ENCODE results near the gene PTPRT.

Gene PTPRT

DNA sequence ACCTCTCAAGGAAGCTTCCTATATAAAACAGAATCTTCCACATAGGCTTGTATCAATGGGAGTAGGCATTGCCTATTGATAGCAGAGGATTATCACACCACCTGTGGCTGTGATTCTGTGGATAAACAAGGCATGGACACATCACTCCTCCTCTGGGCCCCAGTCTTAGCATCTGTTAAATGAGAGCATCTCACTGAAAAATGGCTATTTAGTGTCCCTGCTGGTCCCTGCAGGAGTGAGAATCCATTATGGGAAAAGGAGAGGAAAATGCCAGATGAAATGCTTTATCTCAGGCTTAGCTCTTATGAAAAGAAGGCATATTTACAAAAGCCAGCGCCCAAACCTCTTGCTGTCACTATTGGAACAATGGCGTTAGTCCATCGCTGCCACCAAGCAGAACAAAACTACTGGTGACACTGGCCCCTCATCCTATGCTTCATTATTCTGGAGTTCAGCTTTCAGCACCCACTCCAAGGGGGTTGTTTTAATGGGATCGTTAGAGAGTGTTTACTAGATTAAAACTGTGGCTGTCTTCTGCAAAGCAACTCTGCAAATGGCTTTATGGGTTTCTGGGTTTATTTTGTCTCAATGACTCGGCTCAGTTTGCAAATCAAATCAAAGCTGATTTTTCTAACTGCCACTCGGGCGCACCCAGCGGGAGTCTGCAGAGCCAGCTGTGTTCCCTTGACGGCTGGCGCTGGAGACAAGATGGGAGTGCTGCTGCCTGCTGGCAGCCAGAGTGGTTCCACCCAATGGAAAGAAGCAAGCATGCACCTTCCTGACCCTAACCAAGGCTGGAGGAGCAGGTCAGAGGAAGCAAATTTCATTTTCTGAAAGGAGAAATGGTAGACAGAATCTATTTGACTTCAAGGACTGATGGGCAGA lies 912.7 kb downstream of the PTPRT start:
- no peaks in the 10 kb centered on the region for H3K36me3 ChIP-seq (ENCODE audit: control insufficient read depth, insufficient read depth, low read length)
- no peak overlapping the region for H3K4me3 ChIP-seq (ENCODE audit: extremely low read depth, insufficient read depth, low read length, poor library complexity, severe bottlenecking)
- H3K9me3 ChIP-seq (ENCODE audit: control insufficient read depth, low read length), result no peaks in the 10 kb centered on the region
- no peaks in the 10 kb centered on the region for H3K4me1 ChIP-seq (ENCODE audit: control insufficient read depth, insufficient read depth, low read length, poor library complexity, severe bottlenecking)
- H3K27ac ChIP-seq (ENCODE audit: low read depth, low read length, severe bottlenecking), result no peak overlapping the region
- WGBS, 2 experiments (ENCODE audit: insufficient coverage in 2 of 2), result 55 to 72% methylated on average over 8 to 9 of the region's 10 CpGs

DNA sequence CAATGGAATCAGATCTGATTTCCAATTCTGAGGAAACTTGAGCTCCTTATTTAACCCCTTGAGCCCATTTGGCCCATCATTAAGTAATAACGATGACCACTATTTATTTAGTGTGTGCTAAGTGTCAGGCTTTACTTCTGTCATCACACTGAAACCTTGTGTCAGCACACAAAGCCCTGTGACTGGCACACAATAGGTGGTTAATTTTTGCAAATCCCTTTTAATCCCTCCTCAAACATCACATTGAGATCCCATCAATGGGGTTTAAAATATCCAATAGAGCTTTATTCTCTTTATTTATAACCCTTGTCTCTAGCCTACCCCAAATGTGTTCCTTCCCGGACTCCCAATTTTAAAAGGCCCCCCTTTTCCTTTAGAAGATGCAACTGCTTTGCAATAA lies 914.7 kb downstream of the PTPRT start:
- H3K4me1 ChIP-seq (ENCODE audit: control insufficient read depth, insufficient read depth, low read length, poor library complexity, severe bottlenecking), result no peaks in the 10 kb centered on the region
- WGBS, 2 experiments (ENCODE audit: insufficient coverage in 2 of 2), result 93% methylated on average over 2 of the region's 2 CpGs; no CpG with 5 or more reads in 1 of the 2 experiments
- no peaks in the 10 kb centered on the region for H3K36me3 ChIP-seq (ENCODE audit: control insufficient read depth, insufficient read depth, low read length)
- no peaks in the 10 kb centered on the region for H3K9me3 ChIP-seq (ENCODE audit: control insufficient read depth, low read length)
- H3K4me3 ChIP-seq (ENCODE audit: extremely low read depth, insufficient read depth, low read length, poor library complexity, severe bottlenecking), result no peak overlapping the region
- no peak overlapping the region for H3K27ac ChIP-seq (ENCODE audit: low read depth, low read length, severe bottlenecking)

DNA sequence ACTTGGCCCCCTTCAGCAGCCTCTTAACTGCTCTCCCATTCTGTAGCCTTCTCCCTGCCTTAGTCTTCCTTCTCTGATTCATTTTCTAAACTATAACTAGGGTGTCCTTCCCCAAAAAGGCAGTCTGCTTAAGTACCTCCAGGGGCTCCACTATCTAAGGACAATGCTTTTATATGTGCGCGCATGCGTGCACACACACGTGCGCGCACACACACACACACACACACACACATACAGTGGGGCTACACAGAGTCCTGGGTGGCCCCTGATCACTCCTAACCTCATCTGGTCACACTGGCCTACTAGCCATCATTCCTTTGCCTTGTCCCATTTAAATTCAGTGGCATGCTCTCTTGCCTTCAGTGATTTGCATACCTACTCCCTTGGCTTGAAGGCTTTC lies 917.2 kb downstream of the PTPRT start:
- Histone ChIP-seq H3K27ac (ENCODE audit: low read depth, low read length, severe bottlenecking) (no peak overlapping the region), H3K9me3 (ENCODE audit: control insufficient read depth, low read length) (no peaks in the 10 kb centered on the region), H3K4me3 (ENCODE audit: extremely low read depth, insufficient read depth, low read length, poor library complexity, severe bottlenecking) (no peak overlapping the region), H3K4me1 (ENCODE audit: control insufficient read depth, insufficient read depth, low read length, poor library complexity, severe bottlenecking) (no peaks in the 10 kb centered on the region), H3K36me3 (ENCODE audit: control insufficient read depth, insufficient read depth, low read length) (no peaks in the 10 kb centered on the region)
- 86 to 93% methylated on average over 6 of the region's 6 CpGs for WGBS, 2 experiments (ENCODE audit: insufficient coverage in 2 of 2)

DNA sequence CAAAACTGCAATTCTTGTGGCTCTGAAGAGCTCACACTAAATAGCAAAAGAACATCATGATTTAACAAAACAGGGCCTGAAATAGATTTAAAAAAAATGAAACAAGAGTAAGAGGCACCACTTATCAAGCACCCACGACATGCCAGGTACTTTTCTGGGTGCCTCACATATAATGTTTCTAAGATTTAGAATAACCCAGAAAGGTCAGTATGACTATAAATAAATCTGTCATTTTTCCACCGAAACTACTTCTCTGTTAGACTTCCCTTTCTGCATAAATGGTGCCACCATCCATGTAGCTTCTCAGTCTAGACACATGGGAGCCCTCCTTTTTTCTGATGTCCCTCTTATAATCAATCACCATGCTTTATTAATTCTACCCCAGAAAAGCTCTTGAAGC lies 919.2 kb downstream of the PTPRT start:
- Histone ChIP-seq H3K4me3 (ENCODE audit: extremely low read depth, insufficient read depth, low read length, poor library complexity, severe bottlenecking) (no peak overlapping the region), H3K4me1 (ENCODE audit: control insufficient read depth, insufficient read depth, low read length, poor library complexity, severe bottlenecking) (no peaks in the 10 kb centered on the region), H3K27ac (ENCODE audit: low read depth, low read length, severe bottlenecking) (no peak overlapping the region), H3K36me3 (ENCODE audit: control insufficient read depth, insufficient read depth, low read length) (no peaks in the 10 kb centered on the region), H3K9me3 (ENCODE audit: control insufficient read depth, low read length) (no peaks in the 10 kb centered on the region)
- whole genome bisulfite sequencing, 2 experiments (ENCODE audit: insufficient coverage in 2 of 2), result 80% methylated on average over 2 of the region's 2 CpGs; no CpG with 5 or more reads in 1 of the 2 experiments

DNA sequence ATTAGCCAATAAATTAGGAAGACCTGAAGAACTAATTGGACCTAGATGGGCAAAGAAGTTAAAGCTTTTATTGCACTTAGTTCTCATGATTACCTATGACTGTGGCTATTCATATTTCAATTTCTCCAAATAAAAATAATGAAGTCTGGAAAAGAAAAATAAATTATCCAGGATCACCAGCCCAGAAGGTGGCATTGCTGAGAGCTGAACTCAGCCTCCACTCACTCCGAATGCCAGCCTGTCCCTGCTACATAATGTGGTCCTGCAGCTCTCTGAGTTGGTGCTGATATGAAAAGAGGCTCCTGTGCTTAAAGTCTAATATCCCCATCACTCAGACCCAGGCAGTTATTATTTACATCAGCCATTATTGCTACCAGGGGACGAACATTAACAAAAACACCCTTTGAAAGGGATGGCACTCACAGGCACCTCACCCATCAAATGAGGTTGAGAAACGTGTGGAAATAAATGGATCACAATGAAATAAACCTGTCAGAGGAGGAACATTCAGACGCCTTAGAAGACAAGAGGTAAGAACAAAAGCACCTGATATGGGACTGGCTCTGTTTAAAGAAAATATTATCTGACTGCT lies 921.8 kb downstream of the PTPRT start:
- WGBS, 2 experiments (ENCODE audit: insufficient coverage in 2 of 2), result 73 to 80% methylated on average over 2 of the region's 4 CpGs
- H3K4me1 ChIP-seq (ENCODE audit: control insufficient read depth, insufficient read depth, low read length, poor library complexity, severe bottlenecking), result no peaks in the 10 kb centered on the region

DNA sequence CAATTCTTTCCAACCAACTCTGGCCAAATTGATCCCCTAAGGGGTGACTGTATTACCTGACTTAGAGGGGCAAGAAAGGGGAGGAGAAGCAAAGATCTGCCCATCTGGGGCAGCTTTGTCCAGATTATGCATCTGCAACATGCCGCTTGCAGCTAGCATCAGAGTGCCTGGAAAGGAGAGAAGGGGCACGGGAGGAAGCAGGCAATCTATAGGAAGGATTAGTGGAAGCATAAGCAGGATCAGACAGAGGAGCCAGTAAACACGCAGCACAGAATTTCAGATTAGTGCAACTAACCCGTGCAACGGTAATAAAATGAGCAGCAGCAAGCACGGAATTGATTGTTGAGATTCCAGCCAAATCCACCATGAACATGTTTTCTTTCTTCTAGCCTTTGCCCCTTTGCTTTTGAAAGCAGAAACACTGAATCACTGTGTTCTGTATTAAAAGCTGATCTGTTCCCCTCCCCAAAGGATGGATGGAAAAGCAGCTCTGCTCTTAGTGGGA lies 927.9 kb downstream of the PTPRT start:
- no peak overlapping the region for H3K4me3 ChIP-seq (ENCODE audit: extremely low read depth, insufficient read depth, low read length, poor library complexity, severe bottlenecking)
- no peaks in the 10 kb centered on the region for H3K36me3 ChIP-seq (ENCODE audit: control insufficient read depth, insufficient read depth, low read length)
- H3K9me3 ChIP-seq (ENCODE audit: control insufficient read depth, low read length), result no peaks in the 10 kb centered on the region
- H3K4me1 ChIP-seq (ENCODE audit: control insufficient read depth, insufficient read depth, low read length, poor library complexity, severe bottlenecking), result no peaks in the 10 kb centered on the region
- no peak overlapping the region for H3K27ac ChIP-seq (ENCODE audit: low read depth, low read length, severe bottlenecking)
- 87 to 89% methylated on average over 6 of the region's 6 CpGs for WGBS, 2 experiments (ENCODE audit: insufficient coverage in 2 of 2)

More for the DNA sequence above, 921.8 kb downstream of the PTPRT start:
- Histone ChIP-seq H3K27ac (ENCODE audit: low read depth, low read length, severe bottlenecking) (no peak overlapping the region), H3K9me3 (ENCODE audit: control insufficient read depth, low read length) (no peaks in the 10 kb centered on the region), H3K4me3 (ENCODE audit: extremely low read depth, insufficient read depth, low read length, poor library complexity, severe bottlenecking) (no peak overlapping the region), H3K36me3 (ENCODE audit: control insufficient read depth, insufficient read depth, low read length) (no peaks in the 10 kb centered on the region)

DNA sequence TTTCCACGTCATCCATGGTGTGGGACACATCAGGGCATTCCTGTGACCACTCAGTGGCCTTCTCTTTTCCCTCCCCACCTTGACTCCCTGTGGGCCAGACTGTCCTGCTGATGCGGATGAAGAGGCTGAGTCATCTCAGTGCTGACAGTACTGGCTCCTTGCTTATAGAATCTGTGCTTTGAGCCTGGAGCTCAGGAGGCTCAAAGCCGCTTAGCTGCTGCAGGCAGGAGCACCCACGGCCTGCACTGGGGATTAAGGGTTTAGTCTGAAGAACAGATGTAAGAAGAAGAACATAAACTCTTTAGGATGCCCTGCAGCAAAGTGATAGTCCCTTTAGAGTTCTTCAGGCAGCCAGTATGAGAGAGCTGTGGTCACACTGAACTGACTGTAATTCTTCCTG lies 929.5 kb downstream of the PTPRT start:
- 72 to 83% methylated on average over 4 of the region's 4 CpGs for WGBS, 2 experiments (ENCODE audit: insufficient coverage in 2 of 2)
- H3K4me3 ChIP-seq (ENCODE audit: extremely low read depth, insufficient read depth, low read length, poor library complexity, severe bottlenecking), result no peak overlapping the region
- H3K36me3 ChIP-seq (ENCODE audit: control insufficient read depth, insufficient read depth, low read length), result no peaks in the 10 kb centered on the region
- H3K9me3 ChIP-seq (ENCODE audit: control insufficient read depth, low read length), result no peaks in the 10 kb centered on the region
- no peaks in the 10 kb centered on the region for H3K4me1 ChIP-seq (ENCODE audit: control insufficient read depth, insufficient read depth, low read length, poor library complexity, severe bottlenecking)
- no peak overlapping the region for H3K27ac ChIP-seq (ENCODE audit: low read depth, low read length, severe bottlenecking)

DNA sequence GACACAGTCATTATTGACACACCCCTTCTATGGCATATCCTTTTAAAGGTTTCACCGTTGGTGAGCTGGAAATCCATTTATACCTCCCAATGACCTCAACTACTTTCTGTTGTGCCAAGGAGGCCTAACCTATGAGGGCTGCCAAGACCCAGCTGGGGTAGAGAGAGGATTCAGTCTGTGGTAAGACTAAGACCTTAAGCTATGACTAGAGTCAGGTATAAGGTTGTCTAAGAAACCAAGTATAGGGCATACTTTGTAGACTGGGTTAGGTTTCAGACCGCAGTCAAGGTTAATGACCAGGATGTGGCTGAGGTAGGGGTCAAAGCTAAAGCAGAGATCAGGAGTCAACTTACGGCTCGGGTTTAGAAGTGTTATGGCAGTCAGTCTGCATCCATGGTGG lies 930.3 kb downstream of the PTPRT start:
- H3K4me3 ChIP-seq (ENCODE audit: extremely low read depth, insufficient read depth, low read length, poor library complexity, severe bottlenecking), result no peak overlapping the region
- H3K27ac ChIP-seq (ENCODE audit: low read depth, low read length, severe bottlenecking), result no peak overlapping the region

DNA sequence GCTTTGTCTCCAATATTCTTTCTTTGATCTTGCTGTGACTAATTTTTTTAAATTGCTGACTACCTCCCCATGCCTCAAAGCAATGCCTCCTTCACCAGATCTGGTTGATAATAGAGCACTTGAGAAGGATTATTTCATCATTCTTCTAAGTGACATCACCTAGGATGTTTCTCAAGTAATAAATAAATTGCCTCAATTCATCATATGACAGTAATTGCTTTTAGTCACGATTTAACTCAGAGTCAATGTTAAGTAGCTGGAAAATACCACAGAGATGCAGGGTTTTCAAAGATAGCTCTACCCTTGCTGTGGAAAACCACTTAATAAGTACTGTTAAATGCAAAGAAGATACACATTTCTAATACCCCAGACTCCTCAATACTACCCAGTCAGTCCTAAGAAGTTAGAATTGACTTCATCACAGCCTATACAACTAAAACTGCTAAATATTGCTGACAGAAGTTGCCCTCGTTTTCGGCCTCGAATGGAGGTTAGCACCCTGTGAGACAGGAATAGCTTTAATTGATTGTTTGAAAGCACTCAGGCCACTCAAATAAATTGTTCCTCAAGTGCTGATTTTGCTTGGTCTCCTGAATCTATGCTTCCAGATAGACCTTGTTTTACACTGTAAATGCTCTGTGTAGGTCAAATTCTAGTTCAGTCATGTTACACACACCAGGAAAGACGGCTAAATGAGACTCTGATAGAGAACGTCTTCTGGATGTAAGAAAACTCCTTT lies 931.0 kb downstream of the PTPRT start:
- Histone ChIP-seq H3K27ac (ENCODE audit: low read depth, low read length, severe bottlenecking) (no peak overlapping the region), H3K4me3 (ENCODE audit: extremely low read depth, insufficient read depth, low read length, poor library complexity, severe bottlenecking) (no peak overlapping the region)
- WGBS, 2 experiments (ENCODE audit: insufficient coverage in 2 of 2), result 92% methylated on average over 2 of the region's 6 CpGs; no CpG with 5 or more reads in 1 of the 2 experiments

More for the DNA sequence above, 930.3 kb downstream of the PTPRT start:
- 91 to 92% methylated on average over 3 of the region's 4 CpGs for WGBS, 2 experiments (ENCODE audit: insufficient coverage in 2 of 2)
- Histone ChIP-seq H3K4me1 (ENCODE audit: control insufficient read depth, insufficient read depth, low read length, poor library complexity, severe bottlenecking) (no peaks in the 10 kb centered on the region), H3K36me3 (ENCODE audit: control insufficient read depth, insufficient read depth, low read length) (no peaks in the 10 kb centered on the region), H3K9me3 (ENCODE audit: control insufficient read depth, low read length) (no peaks in the 10 kb centered on the region)

DNA sequence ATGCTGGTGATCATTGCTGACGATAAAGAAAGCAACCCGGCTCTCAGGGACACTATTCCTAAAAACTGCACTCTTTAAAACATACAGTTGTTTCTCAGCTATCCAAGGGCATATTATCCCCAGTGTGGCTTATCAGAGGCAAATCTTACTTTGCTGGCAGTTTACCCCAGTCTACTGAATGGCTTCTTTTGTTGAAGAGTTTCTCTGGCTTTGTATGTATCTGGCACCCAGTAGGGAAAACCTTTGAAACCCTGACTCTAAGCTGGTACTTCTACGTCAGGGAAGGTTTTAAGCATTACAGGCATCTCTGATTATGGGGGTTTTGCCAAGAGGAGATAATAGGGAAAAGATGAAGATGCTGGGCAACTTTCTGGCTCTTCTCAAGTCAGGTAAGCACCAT lies 933.9 kb downstream of the PTPRT start:
- H3K4me3 ChIP-seq (ENCODE audit: extremely low read depth, insufficient read depth, low read length, poor library complexity, severe bottlenecking), result no peak overlapping the region
- 83 to 84% methylated on average over 3 of the region's 3 CpGs for WGBS, 2 experiments (ENCODE audit: insufficient coverage in 2 of 2)
- no peaks in the 10 kb centered on the region for H3K9me3 ChIP-seq (ENCODE audit: control insufficient read depth, low read length)

More for the DNA sequence above, 931.0 kb downstream of the PTPRT start:
- Histone ChIP-seq H3K36me3 (ENCODE audit: control insufficient read depth, insufficient read depth, low read length) (no peaks in the 10 kb centered on the region), H3K9me3 (ENCODE audit: control insufficient read depth, low read length) (no peaks in the 10 kb centered on the region), H3K4me1 (ENCODE audit: control insufficient read depth, insufficient read depth, low read length, poor library complexity, severe bottlenecking) (no peaks in the 10 kb centered on the region)

More for the DNA sequence above, 933.9 kb downstream of the PTPRT start:
- Histone ChIP-seq H3K36me3 (ENCODE audit: control insufficient read depth, insufficient read depth, low read length) (no peaks in the 10 kb centered on the region), H3K4me1 (ENCODE audit: control insufficient read depth, insufficient read depth, low read length, poor library complexity, severe bottlenecking) (peaks cover 4% of the 10 kb centered on the region), H3K27ac (ENCODE audit: low read depth, low read length, severe bottlenecking) (no peak overlapping the region)
